Epithelial cell of esophagus (primary cell): Measurements from ENCODE around the gene DISC1.

Experiments used
- DNase-seq: peaks from one replicate; pipeline ENCODE4 v3.0.0; 2010; ENCODE audit warnings: low read depth
- H3K4me3 ChIP-seq: 2 replicates; pipeline ENCODE4 v1.5.1; 2011; ENCODE audit warnings: mild to moderate bottlenecking, low read length, control low read depth
- CTCF ChIP-seq: IDR thresholded peaks from 2 replicates; pipeline ENCODE4 v1.5.1; 2011; ENCODE audit warnings: low read depth, mild to moderate bottlenecking, low read length, control low read depth, inconsistent platforms; ENCODE audit not compliant: insufficient read depth; ENCODE audit errors: missing control alignments

The DISC1 gene

DNA sequence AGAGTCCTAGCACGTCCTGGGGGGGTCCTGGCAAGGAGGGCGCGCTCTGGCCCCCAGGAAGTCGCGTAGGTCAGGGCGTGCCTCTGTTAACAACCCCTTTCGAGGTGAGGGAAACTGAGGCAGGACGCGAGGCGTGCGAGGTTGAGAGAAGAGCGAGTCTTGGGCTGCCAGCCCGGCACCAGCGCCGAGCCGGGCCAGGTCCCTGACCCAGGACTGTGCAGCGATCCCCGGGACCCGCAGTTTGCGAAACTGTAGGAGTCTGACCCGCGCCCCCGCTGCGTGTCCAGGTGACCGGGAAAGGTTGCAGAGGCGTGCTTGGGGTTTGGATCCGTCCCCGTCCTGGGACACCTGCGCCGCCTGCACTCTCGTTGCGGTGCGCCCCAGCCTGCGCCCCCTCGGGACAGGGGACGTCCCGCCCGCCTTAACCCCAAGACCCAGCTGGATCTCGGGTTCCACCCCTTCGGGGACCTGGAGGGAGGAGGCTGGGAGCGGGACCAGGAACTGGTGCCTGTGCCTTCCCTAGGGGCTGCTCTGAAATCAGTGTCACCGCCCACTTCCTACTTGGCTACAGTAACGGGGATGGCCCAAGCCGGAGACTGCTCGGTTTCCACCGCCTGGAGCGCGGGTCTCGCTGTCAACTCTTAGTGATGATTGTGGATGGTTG is 493 bp downstream of the DISC1 start:
- no peak for TF ChIP-seq CTCF
- peak; percentile 29 for DNase-seq
- peak overlapping the region; percentile 61 for H3K4me3 ChIP-seq

- peak; percentile 62 for DNase-seq
- no peak overlapping the region for H3K4me3 ChIP-seq
- TF ChIP-seq CTCF = no peak
These were observed 1.8 kb downstream of the DISC1 start for GRCh38 chr1:231628207-231628876.

- no peak overlapping the region for H3K4me3 ChIP-seq
- no peak for TF ChIP-seq CTCF
- peak; percentile 31 for DNase-seq
These were observed 2.5 kb downstream of the DISC1 start for GRCh38 chr1:231629132-231629531.

DNA sequence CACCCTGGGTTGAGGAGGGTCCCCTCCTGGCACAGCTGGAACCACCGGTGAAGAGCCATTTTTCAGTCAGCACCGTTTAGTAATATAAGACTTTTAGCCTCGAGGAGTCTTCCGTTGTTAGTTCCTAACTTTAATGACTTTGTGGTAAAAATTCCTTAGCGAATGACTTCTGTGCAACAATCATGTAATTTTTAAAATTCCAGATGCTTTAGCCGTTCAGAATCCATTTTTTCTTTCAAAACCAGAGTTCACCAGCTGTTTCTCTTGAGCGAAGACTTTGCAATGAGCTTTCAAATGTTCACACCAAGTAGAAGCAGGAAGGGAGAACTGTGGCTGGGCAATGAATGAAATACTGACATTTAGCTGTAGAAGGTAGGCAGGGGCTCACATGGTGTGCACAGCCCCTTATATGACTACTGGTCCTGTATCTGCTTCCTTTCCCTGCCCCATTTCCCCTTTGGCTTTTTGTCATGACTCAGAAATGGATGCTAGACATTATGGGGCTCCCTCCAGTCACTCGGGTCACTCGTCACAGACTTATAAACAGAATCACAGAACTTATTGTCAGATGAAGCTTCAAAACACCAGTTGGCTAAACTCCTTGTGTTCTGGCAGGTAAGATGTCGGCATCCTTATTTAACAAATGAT is 4.1 kb downstream of the DISC1 start:
- no peak for TF ChIP-seq CTCF
- no peak overlapping the region for H3K4me3 ChIP-seq
- DNase-seq = no peak

GRCh38 chr1:231631717-231632116 is 5.1 kb downstream of the DISC1 start:
- no peak for TF ChIP-seq CTCF
- DNase-seq = peak; percentile 28
- H3K4me3 ChIP-seq = no peak overlapping the region

DNA sequence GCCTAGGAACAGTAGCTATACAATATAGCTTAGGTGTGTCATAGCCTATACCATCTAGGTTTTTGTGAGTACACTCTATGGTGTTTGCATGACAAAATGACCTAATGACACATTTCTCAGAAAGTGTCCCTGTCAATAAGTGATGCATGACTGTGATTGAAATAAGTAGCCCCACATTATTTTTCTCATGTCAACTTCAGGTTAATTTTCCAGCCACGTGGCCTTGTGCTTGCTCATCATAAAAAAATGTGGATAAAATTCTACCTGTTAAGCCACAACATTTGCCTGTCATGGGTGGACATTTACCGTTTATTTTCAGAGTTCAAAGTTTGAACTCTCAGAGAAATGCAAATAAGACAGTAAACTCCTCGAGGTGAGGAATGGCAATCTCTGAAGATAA is 5.5 kb downstream of the DISC1 start:
- TF ChIP-seq CTCF = no peak
- DNase-seq = no peak
- no peak overlapping the region for H3K4me3 ChIP-seq
